Sigmoid colon (tissue), 7 donors: ENCODE results near the gene MKNK2. TPM values are rescaled to one million over a fixed set of nuclear protein-coding genes. Genes with fewer than 3 reads are reported as not detected.
"Not testable (repeated sequence)": the region's sequence is repeated elsewhere in the genome, so short reads cannot be mapped to it uniquely, and the experiment has no call there.

ENCODE experiments used
- DNase-seq: peaks from one replicate; pipeline ENCODE4 v3.0.0-alpha.2; 2019
- H3K27ac ChIP-seq, 4 donors: fragments of 200-600 bp; sonication (generic); one replicate each; pipeline ENCODE4 v1.5.1; 2016 to 2019; ENCODE audit warnings: mild to moderate bottlenecking in 1 of 4
- H3K27me3 ChIP-seq, 3 donors: fragments of 200-600 bp; sonication (generic); one replicate each; pipeline ENCODE4 v1.5.1; 2019; ENCODE audit warnings: mild to moderate bottlenecking in 1 of 3
- H3K36me3 ChIP-seq, 4 donors: fragments of 200-600 bp; sonication (generic); one replicate each; pipeline ENCODE4 v1.5.1; 2016 to 2019
- H3K4me1 ChIP-seq, 4 donors: fragments of 200-600 bp; sonication (generic); one replicate each; pipeline ENCODE4 v1.5.1; 2017 to 2019
- H3K4me3 ChIP-seq, 4 donors: fragments of 200-600 bp; sonication (generic); one replicate each; pipeline ENCODE4 v1.5.1; 2017 to 2019; ENCODE audit warnings: mild to moderate bottlenecking in 2 of 4, moderate library complexity in 1 of 4
- H3K9me3 ChIP-seq, 4 donors: fragments of 200-600 bp in 3 of 4; sonication (generic) in 3 of 4; one replicate each; pipeline versions ENCODE4 v1.5.1 to v1.6.1; 2013 to 2019
- CTCF ChIP-seq, 4 experiments: fragments of 450-650 bp in 3 of 4; fragments of 200-600 bp in 1 of 4; IDR thresholded peaks; one replicate each; pipeline ENCODE4 v1.5.1; 2016 to 2019; ENCODE audit warnings: antibody characterized with exemption in 4 of 4, mild to moderate bottlenecking in 3 of 4, moderate library complexity in 2 of 4
- EP300 ChIP-seq, 4 donors: sonication (generic); formaldehyde crosslinking; IDR thresholded peaks; one replicate each; pipeline ENCODE4 v1.6.1; 2017; ENCODE audit warnings: antibody characterized with exemption in 4 of 4
- POLR2A ChIP-seq, 2 donors: fragments of 450-650 bp; IDR thresholded peaks; one replicate each; pipeline ENCODE4 v1.6.1; 2016; ENCODE audit warnings: antibody characterized with exemption in 2 of 2, mild to moderate bottlenecking in 2 of 2, moderate library complexity in 2 of 2
- POLR2AphosphoS5 ChIP-seq, 4 donors: sonication (generic); formaldehyde crosslinking; IDR thresholded peaks; one replicate each; pipeline ENCODE4 v1.6.1; 2017; ENCODE audit warnings: antibody characterized with exemption in 4 of 4
- WGBS, 2 donors: extraction: QIAGEN DNeasy Blood & Tissue Kit; methylation state at CpG; one replicate each; pipeline ENCODE4 v1.1.7; 2013; 5-methylcytosine and 5-hydroxymethylcytosine counted together
- intact Hi-C: fragments of 100-400 bp; cut with DNase I; formaldehyde crosslinking; loops from one replicate; pipeline ENCODE4 v1.15.1; 2023
- polyA plus RNA-seq, 3 donors: library from polyadenylated mRNA; stranded (reverse); fragments of 200-250 nt; gene quantifications; one replicate each; pipeline ENCODE4 v1.2.3, GENCODE V29; 2013
- total RNA-seq, 4 donors: library from RNA; depleted of rRNA; stranded (reverse); fragments of >200 nt; gene quantifications; one replicate each; pipeline ENCODE4 v1.1.0, GENCODE V29; 2016
- donor health status: healthy with polysubstance abuse.
- donor health status: Bipolar disorder and iron deficiency.
- donor health status: healthy.

The MKNK2 gene
- total and polyA plus RNA-seq, 7 donors: 83.1 to 157 (median 121) TPM

- Histone ChIP-seq H3K27me3 (no peaks in the 10 kb centered on the region), H3K4me1 (peaks cover 0 to 40% (median 32%) of the 10 kb centered on the region in 4 donors), H3K27ac (peak overlapping the region in 1 of 4 donors; percentile 5), H3K4me3 (no peak overlapping the region), H3K9me3 (no peaks in the 10 kb centered on the region), H3K36me3 (peaks cover 16 to 34% (median 27%) of the 10 kb centered on the region in 4 donors)
- DNase-seq: no peak
- 73 to 87% methylated on average over 23 of the region's 23 CpGs for WGBS, 2 donors
- intact Hi-C loops: loop anchor here (5.0 kb wide), 2 partner anchors 54 to 236 kb away; partner anchors contain the start of genes AP3D1 and KLF16
- TF ChIP-seq EP300 (IDR thresholded peaks at IDR 0.05) (no peak), CTCF (IDR thresholded peaks at IDR 0.05) (no peak), POLR2A (IDR thresholded peaks at IDR 0.05) (no peak), POLR2AphosphoS5 (IDR thresholded peaks at IDR 0.05) (no peak)
These were observed 46.9 kb upstream of the MKNK2 start for GRCh38 chr19:2097886-2098327.

- peak; percentile 80 for DNase-seq
These were observed 46.3 kb upstream of the MKNK2 start for GRCh38 chr19:2097203-2097885.

GRCh38 chr19:2096480-2097202 lies 45.6 kb upstream of the MKNK2 start, which contains the start of gene IZUMO4:
IZUMO4 (plus strand) TSS chr19:2096915; CDS start chr19:2096946, 31 bp downstream.
- DNase-seq: peak; percentile 99
- TF ChIP-seq POLR2AphosphoS5 (IDR thresholded peaks at IDR 0.05) (peak; percentile 13 to 71 (median 64)), EP300 (IDR thresholded peaks at IDR 0.05) (no peak), CTCF (IDR thresholded peaks at IDR 0.05) (peak in 3 of 4 experiments; percentile 30 to 38 (median 34)), POLR2A (IDR thresholded peaks at IDR 0.05) (no peak)
- Histone ChIP-seq H3K27me3 (no peaks in the 10 kb centered on the region), H3K4me3 (peak within 1 kb of the TSS; percentile 63 to 87 (median 74)), H3K36me3 (peaks cover 11 to 27% (median 22%) of the 10 kb centered on the region in 4 donors), H3K9me3 (no peaks in the 10 kb centered on the region), H3K4me1 (peaks cover 0 to 52% (median 45%) of the 10 kb centered on the region in 4 donors), H3K27ac (peak within 1 kb of the TSS; percentile 88 to 99 (median 93))
- intact Hi-C loops: loop anchor here (5.0 kb wide), 2 partner anchors 56 to 234 kb away; partner anchors contain the start of genes AP3D1 and KLF16
- 0% methylated on average over 70 of the region's 70 CpGs for WGBS, 2 donors

More at GRCh38 chr19:2097203-2097885, 46.3 kb upstream of the MKNK2 start:
- intact Hi-C loops: loop anchor here (5.0 kb wide), 2 partner anchors 55 to 235 kb away; partner anchors contain the start of genes AP3D1 and KLF16
- peak overlapping the region; percentile 73 to 81 (median 76) for H3K27ac ChIP-seq
- H3K4me1 ChIP-seq: peaks cover 0 to 45% (median 38%) of the 10 kb centered on the region in 4 donors
- no peaks in the 10 kb centered on the region for H3K27me3 ChIP-seq
- 12 to 21% methylated on average over 30 of the region's 30 CpGs for WGBS, 2 donors
- no peaks in the 10 kb centered on the region for H3K9me3 ChIP-seq
- peak overlapping the region; percentile 27 to 87 (median 47) for H3K4me3 ChIP-seq
- H3K36me3 ChIP-seq: peaks cover 16 to 34% (median 27%) of the 10 kb centered on the region in 4 donors
- TF ChIP-seq POLR2A (IDR thresholded peaks at IDR 0.05) (no peak), EP300 (IDR thresholded peaks at IDR 0.05) (no peak), POLR2AphosphoS5 (IDR thresholded peaks at IDR 0.05) (no peak), CTCF (IDR thresholded peaks at IDR 0.05) (no peak)

- peak within 1 kb of the TSS; percentile 63 to 87 (median 74) for H3K4me3 ChIP-seq
- H3K4me1 ChIP-seq: peaks cover 0 to 58% (median 51%) of the 10 kb centered on the region in 4 donors
- peak within 1 kb of the TSS; percentile 88 to 99 (median 93) for H3K27ac ChIP-seq
- WGBS, 2 donors: 1% methylated on average over 56 of the region's 56 CpGs
- H3K36me3 ChIP-seq: peaks cover 5 to 22% (median 17%) of the 10 kb centered on the region in 4 donors
- DNase-seq: peak; percentile 96
- H3K9me3 ChIP-seq: no peaks in the 10 kb centered on the region
- intact Hi-C loops: loop anchor here (5.0 kb wide), 2 partner anchors 56 to 234 kb away; partner anchors contain the start of genes AP3D1 and KLF16
- peak in 2 of 4 donors; percentile 6 for TF ChIP-seq EP300 (IDR thresholded peaks at IDR 0.05)
- TF ChIP-seq POLR2AphosphoS5 (IDR thresholded peaks at IDR 0.05): peak; percentile 79 to 96 (median 92)
- peak; percentile 82 to 89 for TF ChIP-seq POLR2A (IDR thresholded peaks at IDR 0.05)
- TF ChIP-seq CTCF (IDR thresholded peaks at IDR 0.05): peak; percentile 39 to 60 (median 41)
- H3K27me3 ChIP-seq: no peaks in the 10 kb centered on the region
These were observed 45.0 kb upstream of the MKNK2 start, which contains the start of gene MOB3A for GRCh38 chr19:2096034-2096479. MOB3A (minus strand) TSS chr19:2096326; CDS start chr19:2078560, 17,766 bp downstream.

GRCh38 chr19:2091926-2092525 lies 41.0 kb upstream of the MKNK2 start:
- H3K4me3 ChIP-seq, H3K27me3 ChIP-seq, DNase-seq, H3K9me3 ChIP-seq, H3K36me3 ChIP-seq: not testable (repeated sequence)
- intact Hi-C loops: loop anchor here (5.0 kb wide), 1 partner anchor 75 kb away; the partner anchor contains the start of gene BTBD2
- Histone ChIP-seq H3K4me1 (peaks cover 0 to 88% (median 77%) of the 10 kb centered on the region in 4 donors), H3K27ac (peak overlapping the region; percentile 88 to 99 (median 93))
- 89 to 96% methylated on average over 13 of the region's 13 CpGs for WGBS, 2 donors
